ENCODE results near the gene DNAAF3. TPM values are rescaled to one million over a fixed set of nuclear protein-coding genes. Genes with fewer than 3 reads are reported as not detected.
"Not testable (repeated sequence)": the region's sequence is repeated elsewhere in the genome, so short reads cannot be mapped to it uniquely, and the experiment has no call there.

The DNAAF3 gene
- total RNA-seq, 1 donor from 2014 or later = 18.4 TPM

- H3K27ac Mint-ChIP-seq = peak within 1 kb of the TSS; percentile 42
- H3K36me3 Mint-ChIP-seq (ENCODE audit: insufficient read depth) = no peaks in the 10 kb centered on the region
Observed at GRCh38 chr19:55208880-55209692, 42.7 kb upstream of the DNAAF3 start, which contains the start of gene PTPRH. TSS of gene PTPRH (minus strand) at chr19:55209501. CDS start at chr19:55209433, 68 bp downstream.

GRCh38 chr19:55206664-55207500 is 40.5 kb upstream of the DNAAF3 start:
- H3K4me3 Mint-ChIP-seq (ENCODE audit: low read depth) = peak overlapping the region; percentile 57
- H3K36me3 Mint-ChIP-seq (ENCODE audit: insufficient read depth) = no peaks in the 10 kb centered on the region
- no peak for TF ChIP-seq CTCF (IDR thresholded peaks at IDR 0.05; ENCODE audit: unreplicated experiment)
- H3K27ac Mint-ChIP-seq = peak overlapping the region; percentile 89
- peak; percentile 31 for DNase-seq (ENCODE audit: low spot score, unreplicated experiment)
- no peaks in the 10 kb centered on the region for H3K9me3 Mint-ChIP-seq (ENCODE audit: low read depth)
- peaks cover 33% of the 10 kb centered on the region for H3K27me3 Mint-ChIP-seq
- H3K4me1 Mint-ChIP-seq (ENCODE audit: low read depth) = peaks cover 7% of the 10 kb centered on the region

More at GRCh38 chr19:55208880-55209692, 42.7 kb upstream of the DNAAF3 start, which contains the start of gene PTPRH:
- peaks cover 7% of the 10 kb centered on the region for H3K4me1 Mint-ChIP-seq (ENCODE audit: low read depth)
- peaks cover 4% of the 10 kb centered on the region for H3K9me3 Mint-ChIP-seq (ENCODE audit: low read depth)
- H3K4me3 Mint-ChIP-seq (ENCODE audit: low read depth) = no peak within 1 kb of the TSS
- no peak for DNase-seq (ENCODE audit: low spot score, unreplicated experiment)
- TF ChIP-seq CTCF (IDR thresholded peaks at IDR 0.05; ENCODE audit: unreplicated experiment) = no peak
- H3K27me3 Mint-ChIP-seq = peaks cover 24% of the 10 kb centered on the region

GRCh38 chr19:55202199-55202598 is 35.8 kb upstream of the DNAAF3 start:
- H3K36me3 Mint-ChIP-seq (ENCODE audit: insufficient read depth) = not testable (repeated sequence)

GRCh38 chr19:55199620-55200204 is 33.3 kb upstream of the DNAAF3 start:
- Mint-ChIP-seq H3K27me3 (peaks cover 40% of the 10 kb centered on the region), H3K27ac (no peak overlapping the region), H3K4me3 (ENCODE audit: low read depth) (no peak overlapping the region), H3K9me3 (ENCODE audit: low read depth) (no peaks in the 10 kb centered on the region), H3K4me1 (ENCODE audit: low read depth) (no peaks in the 10 kb centered on the region), H3K36me3 (ENCODE audit: insufficient read depth) (no peaks in the 10 kb centered on the region)
- DNase-seq (ENCODE audit: low spot score, unreplicated experiment) = no peak
- no peak for TF ChIP-seq CTCF (IDR thresholded peaks at IDR 0.05; ENCODE audit: unreplicated experiment)

More at GRCh38 chr19:55202199-55202598, 35.8 kb upstream of the DNAAF3 start:
- DNase-seq (ENCODE audit: low spot score, unreplicated experiment); H3K4me3 Mint-ChIP-seq (ENCODE audit: low read depth); H3K9me3 Mint-ChIP-seq (ENCODE audit: low read depth); H3K27ac Mint-ChIP-seq; H3K4me1 Mint-ChIP-seq (ENCODE audit: low read depth): not testable (repeated sequence)
- TF ChIP-seq CTCF (IDR thresholded peaks at IDR 0.05; ENCODE audit: unreplicated experiment) = peak; percentile 21
- H3K27me3 Mint-ChIP-seq = peaks cover 49% of the 10 kb centered on the region

- no peaks in the 10 kb centered on the region for H3K36me3 Mint-ChIP-seq (ENCODE audit: insufficient read depth)
- H3K4me3 Mint-ChIP-seq (ENCODE audit: low read depth) = no peak overlapping the region
- peaks cover 38% of the 10 kb centered on the region for H3K27me3 Mint-ChIP-seq
- no peak for TF ChIP-seq CTCF (IDR thresholded peaks at IDR 0.05; ENCODE audit: unreplicated experiment)
- no peaks in the 10 kb centered on the region for H3K4me1 Mint-ChIP-seq (ENCODE audit: low read depth)
- H3K27ac Mint-ChIP-seq = no peak overlapping the region
- no peaks in the 10 kb centered on the region for H3K9me3 Mint-ChIP-seq (ENCODE audit: low read depth)
- DNase-seq (ENCODE audit: low spot score, unreplicated experiment) = no peak
Observed at GRCh38 chr19:55198651-55199050, 32.2 kb upstream of the DNAAF3 start.
